ENCODE results near the gene PALM2AKAP2. TPM values are rescaled to one million over a fixed set of nuclear protein-coding genes. Genes with fewer than 3 reads are reported as not detected.

Gene PALM2AKAP2
- total RNA-seq, 4 donors from 2014 or later = 1.2 to 3.6 (median 2.6) TPM

DNA sequence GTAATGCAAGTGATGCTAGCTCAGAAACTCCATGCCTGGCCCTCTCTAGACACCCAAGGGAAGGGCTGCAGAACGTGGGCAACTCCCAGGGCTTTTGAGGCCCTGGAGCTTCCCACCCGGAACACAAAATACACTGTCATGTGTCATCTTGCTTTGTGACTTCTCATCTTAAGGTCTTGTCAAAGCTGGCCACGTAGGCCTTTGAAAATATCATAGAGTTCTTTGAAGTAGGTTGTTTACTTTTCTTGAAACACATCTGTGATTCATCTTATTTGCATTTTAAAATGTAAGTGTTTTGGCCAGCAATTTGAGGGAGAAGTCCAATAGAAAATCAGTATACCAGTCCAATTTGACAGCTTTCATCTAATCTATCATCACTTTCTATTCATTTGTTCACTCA is 40.2 kb upstream of the PALM2AKAP2 start:
- intact Hi-C loops (cut with DNase I; ENCODE audit: low total_unique reads) = no loop called here

DNA sequence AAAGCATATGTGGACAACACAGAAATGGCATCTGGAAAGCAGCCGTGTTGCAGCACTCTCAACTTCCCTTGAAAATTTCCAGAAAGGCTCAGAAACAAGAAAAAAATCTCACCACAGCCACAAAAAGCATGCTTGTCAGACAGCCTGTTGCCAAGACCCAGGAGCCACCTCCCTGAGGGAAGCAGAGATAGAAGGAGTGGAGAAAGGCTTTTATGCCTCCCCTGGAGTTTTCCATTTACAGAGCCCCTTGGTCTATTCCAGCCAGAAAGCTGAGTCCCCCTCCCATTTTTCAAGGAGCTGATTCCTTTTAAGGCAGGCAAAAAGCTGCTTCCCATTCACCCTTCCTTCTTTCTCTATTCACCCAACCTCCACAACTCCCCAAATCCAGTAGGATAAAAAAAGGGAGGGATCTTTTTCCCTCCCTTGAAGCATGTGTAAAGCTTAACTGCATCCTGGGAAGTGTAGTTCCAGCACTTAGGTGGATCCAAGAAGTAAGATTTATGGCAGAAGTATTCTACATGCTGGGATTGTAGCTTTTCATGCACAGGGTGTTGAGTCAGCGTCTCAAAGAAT is 37.1 kb upstream of the PALM2AKAP2 start:
- no peak for TF ChIP-seq POLR2A (IDR thresholded peaks at IDR 0.05)
- TF ChIP-seq, protein P1, sequence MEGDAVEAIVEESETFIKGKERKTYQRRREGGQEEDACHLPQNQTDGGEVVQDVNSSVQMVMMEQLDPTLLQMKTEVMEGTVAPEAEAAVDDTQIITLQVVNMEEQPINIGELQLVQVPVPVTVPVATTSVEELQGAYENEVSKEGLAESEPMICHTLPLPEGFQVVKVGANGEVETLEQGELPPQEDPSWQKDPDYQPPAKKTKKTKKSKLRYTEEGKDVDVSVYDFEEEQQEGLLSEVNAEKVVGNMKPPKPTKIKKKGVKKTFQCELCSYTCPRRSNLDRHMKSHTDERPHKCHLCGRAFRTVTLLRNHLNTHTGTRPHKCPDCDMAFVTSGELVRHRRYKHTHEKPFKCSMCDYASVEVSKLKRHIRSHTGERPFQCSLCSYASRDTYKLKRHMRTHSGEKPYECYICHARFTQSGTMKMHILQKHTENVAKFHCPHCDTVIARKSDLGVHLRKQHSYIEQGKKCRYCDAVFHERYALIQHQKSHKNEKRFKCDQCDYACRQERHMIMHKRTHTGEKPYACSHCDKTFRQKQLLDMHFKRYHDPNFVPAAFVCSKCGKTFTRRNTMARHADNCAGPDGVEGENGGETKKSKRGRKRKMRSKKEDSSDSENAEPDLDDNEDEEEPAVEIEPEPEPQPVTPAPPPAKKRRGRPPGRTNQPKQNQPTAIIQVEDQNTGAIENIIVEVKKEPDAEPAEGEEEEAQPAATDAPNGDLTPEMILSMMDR (IDR thresholded peaks at IDR 0.05) = no peak
- no peak for DNase-seq (ENCODE audit: low spot score in 2 of 2)
- intact Hi-C loops (cut with DNase I; ENCODE audit: low total_unique reads) = no loop called here
- 54 to 62% methylated on average over 2 of the region's 2 CpGs for WGBS, 2 donors
- no peak overlapping the region for H3K4me3 ChIP-seq (ENCODE audit: low read depth, poor library complexity, severe bottlenecking)

More for the DNA sequence above, 40.2 kb upstream of the PALM2AKAP2 start:
- TF ChIP-seq, protein P1 (IDR thresholded peaks at IDR 0.05) = no peak
- TF ChIP-seq POLR2A (IDR thresholded peaks at IDR 0.05) = no peak
- 43 to 54% methylated on average over 3 of the region's 3 CpGs for WGBS, 2 donors
- H3K4me3 ChIP-seq (ENCODE audit: low read depth, poor library complexity, severe bottlenecking) = no peak overlapping the region
- DNase-seq (ENCODE audit: low spot score in 2 of 2) = no peak

DNA sequence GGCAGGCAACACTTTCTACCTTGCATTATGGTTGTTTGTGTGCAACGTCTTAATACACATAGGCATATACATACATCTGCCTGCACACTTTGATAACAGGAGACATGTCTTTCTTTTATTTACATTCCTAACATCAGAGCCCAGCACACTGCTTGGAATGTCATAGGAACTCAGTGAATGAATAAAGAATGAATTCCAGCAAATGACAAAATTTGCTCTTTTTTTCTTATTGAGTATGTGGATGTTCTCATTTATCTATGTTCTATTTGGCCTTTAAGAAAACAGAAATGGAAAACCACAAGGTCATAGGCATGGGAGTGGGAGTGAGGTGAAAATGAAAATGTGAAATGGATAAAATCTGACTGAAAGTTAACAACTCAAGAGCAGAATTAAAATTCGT is 36.3 kb upstream of the PALM2AKAP2 start:
- no peak overlapping the region for H3K4me3 ChIP-seq (ENCODE audit: low read depth, poor library complexity, severe bottlenecking)
- intact Hi-C loops (cut with DNase I; ENCODE audit: low total_unique reads) = no loop called here
- TF ChIP-seq, protein P1 (IDR thresholded peaks at IDR 0.05) = no peak
- TF ChIP-seq POLR2A (IDR thresholded peaks at IDR 0.05) = no peak
- no peak for DNase-seq (ENCODE audit: low spot score in 2 of 2)
- WGBS, 2 donors = 61 to 62% methylated on average over 2 of the region's 2 CpGs

DNA sequence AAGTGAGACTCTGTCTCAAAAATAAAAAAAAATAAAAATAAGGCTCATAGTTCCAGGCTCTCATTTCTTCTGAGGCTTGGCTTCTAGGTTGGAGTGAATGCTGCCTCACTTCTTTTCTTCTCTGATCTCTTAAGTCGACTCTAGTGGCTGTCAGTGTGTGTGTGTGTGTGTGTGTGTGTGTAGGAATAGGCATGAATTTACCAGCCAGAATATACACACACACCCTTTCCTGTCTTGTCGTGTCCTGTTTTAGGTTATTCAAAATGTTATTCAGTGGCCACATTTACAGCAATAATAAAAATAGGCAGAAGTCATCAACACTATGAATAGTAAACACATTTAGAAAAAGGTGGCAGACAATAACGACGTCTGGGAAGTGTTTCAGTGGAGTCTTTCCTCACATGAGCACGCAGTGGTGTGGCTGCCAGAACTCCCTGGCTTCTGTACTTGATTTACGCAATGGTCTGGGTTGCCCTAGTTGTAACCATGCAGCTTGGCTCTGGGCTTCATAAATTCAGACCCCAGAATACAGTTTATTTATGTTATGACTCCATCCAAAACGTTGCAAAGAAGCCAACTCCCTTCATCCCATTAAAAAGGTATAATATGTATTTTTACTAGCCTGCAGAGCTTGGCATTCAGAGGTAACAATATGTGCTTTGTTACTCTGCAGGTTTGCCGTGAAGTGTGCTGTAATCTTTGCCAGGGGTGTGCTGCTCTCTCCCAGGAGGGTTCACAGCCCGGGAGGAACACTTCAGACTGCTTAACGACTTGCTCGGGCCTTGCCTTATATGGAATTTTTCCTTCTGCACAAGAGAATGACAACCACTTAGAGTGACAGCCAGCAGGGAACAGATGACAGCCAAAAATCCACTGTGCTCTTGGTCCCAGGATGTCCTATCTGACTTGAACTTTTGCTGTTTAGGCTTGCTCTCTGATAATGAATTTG is 34.4 kb upstream of the PALM2AKAP2 start:
- WGBS, 2 donors = 8 to 10% methylated on average over 11 of the region's 11 CpGs
- TF ChIP-seq, protein P1 (IDR thresholded peaks at IDR 0.05) = no peak
- no peak for TF ChIP-seq POLR2A (IDR thresholded peaks at IDR 0.05)
- no peak overlapping the region for H3K4me3 ChIP-seq (ENCODE audit: low read depth, poor library complexity, severe bottlenecking)
- intact Hi-C loops (cut with DNase I; ENCODE audit: low total_unique reads) = no loop called here
- peak; percentile 61 to 91 for DNase-seq (ENCODE audit: low spot score in 2 of 2)

DNA sequence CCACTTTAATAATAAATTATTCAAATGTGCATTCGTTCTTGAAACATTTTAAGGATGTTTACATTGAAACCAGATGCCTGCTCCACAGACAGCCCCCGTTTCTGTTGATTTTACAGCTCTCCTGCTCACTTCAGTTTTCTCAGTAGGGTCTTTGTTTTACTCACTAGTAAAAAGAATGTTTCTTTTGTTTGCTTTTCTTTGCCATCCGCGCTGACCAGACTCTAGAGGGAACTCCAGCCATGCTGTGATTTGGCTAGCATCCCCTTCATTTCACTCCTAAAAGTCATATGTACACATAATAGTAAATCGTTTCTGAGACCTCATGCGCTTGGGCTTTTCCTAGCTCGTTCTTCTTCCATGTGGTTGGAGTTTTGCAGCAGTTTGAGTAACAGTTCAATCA is 28.7 kb upstream of the PALM2AKAP2 start:
- H3K4me3 ChIP-seq (ENCODE audit: low read depth, poor library complexity, severe bottlenecking) = no peak overlapping the region
- DNase-seq (ENCODE audit: low spot score in 2 of 2) = no peak
- TF ChIP-seq, protein P1 (IDR thresholded peaks at IDR 0.05) = no peak
- 50 to 68% methylated on average over 7 of the region's 7 CpGs for WGBS, 2 donors
- intact Hi-C loops (cut with DNase I; ENCODE audit: low total_unique reads) = no loop called here

All from lower leg skin (tissue), 4 donors.